ENCODE results near the gene TBC1D24.

GRCh38 chr16:2507665-2508064 is 32.7 kb downstream of the TBC1D24 start:
- TF ChIP-seq CTCF (IDR thresholded peaks at IDR 0.05; ENCODE audit: insufficient read depth, low read length, poor library complexity, severe bottlenecking) (no peak), EZH2phosphoT487 (conservative IDR thresholded peaks at IDR 0.05; ENCODE audit: low read length) (no peak)

Measured in SU-DHL-6 (cell line).